Measurements from ENCODE around the gene BMAL2.

The BMAL2 gene, protein sequence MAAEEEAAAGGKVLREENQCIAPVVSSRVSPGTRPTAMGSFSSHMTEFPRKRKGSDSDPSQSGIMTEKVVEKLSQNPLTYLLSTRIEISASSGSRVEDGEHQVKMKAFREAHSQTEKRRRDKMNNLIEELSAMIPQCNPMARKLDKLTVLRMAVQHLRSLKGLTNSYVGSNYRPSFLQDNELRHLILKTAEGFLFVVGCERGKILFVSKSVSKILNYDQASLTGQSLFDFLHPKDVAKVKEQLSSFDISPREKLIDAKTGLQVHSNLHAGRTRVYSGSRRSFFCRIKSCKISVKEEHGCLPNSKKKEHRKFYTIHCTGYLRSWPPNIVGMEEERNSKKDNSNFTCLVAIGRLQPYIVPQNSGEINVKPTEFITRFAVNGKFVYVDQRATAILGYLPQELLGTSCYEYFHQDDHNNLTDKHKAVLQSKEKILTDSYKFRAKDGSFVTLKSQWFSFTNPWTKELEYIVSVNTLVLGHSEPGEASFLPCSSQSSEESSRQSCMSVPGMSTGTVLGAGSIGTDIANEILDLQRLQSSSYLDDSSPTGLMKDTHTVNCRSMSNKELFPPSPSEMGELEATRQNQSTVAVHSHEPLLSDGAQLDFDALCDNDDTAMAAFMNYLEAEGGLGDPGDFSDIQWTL

GRCh38 chr12:27332714-27333402, at the start of gene BMAL2:
Gene BMAL2 (plus strand): TSS chr12:27332836. CDS start chr12:27333073, 237 bp downstream.
- TF ChIP-seq YY1 (IDR thresholded peaks at IDR 0.05; ENCODE audit: low read depth) (peak; percentile 46; the same call in 1 of the 2 replicates), EP300 (IDR thresholded peaks at IDR 0.05; ENCODE audit: borderline replicate concordance) (peak; percentile 27; the same call in 1 of the 2 replicates), TEAD4 (IDR thresholded peaks at IDR 0.05) (no peak), NFIC (IDR thresholded peaks at IDR 0.05) (no peak), ZBTB7A (IDR thresholded peaks at IDR 0.05; ENCODE audit: low read depth) (peak; percentile 73; the same call in 1 of the 2 replicates)

DNA sequence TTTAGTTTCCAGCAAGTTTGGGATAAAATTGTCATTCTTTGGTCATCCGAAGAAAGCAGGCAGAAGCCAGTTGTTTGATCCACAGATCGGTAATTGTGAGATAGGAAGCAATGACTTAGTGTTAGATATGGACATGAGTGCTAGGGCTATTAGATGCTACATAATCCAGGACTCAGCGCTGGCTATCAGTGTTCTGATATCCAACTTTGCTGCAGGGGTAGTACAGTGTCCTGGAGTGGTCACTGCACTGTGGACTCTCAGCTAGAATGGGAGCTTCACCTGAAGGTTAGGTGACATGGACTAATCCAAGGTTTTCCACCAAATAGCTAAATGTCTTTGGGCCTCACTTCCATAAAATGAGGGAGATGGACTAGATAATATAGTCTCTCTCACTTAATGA, 48.6 kb upstream of the BMAL2 start:
- TF ChIP-seq MAX (IDR thresholded peaks at IDR 0.05) (no peak), TAF1 (IDR thresholded peaks at IDR 0.05; ENCODE audit: low read depth) (no peak), TEAD4 (IDR thresholded peaks at IDR 0.05) (no peak), NFIC (IDR thresholded peaks at IDR 0.05) (no peak), CEBPB (IDR thresholded peaks at IDR 0.05) (no peak), CREB1 (IDR thresholded peaks at IDR 0.05; ENCODE audit: low read depth) (no peak), TCF12 (IDR thresholded peaks at IDR 0.05; ENCODE audit: low read depth) (no peak)
- TF ChIP-seq, protein P1, sequence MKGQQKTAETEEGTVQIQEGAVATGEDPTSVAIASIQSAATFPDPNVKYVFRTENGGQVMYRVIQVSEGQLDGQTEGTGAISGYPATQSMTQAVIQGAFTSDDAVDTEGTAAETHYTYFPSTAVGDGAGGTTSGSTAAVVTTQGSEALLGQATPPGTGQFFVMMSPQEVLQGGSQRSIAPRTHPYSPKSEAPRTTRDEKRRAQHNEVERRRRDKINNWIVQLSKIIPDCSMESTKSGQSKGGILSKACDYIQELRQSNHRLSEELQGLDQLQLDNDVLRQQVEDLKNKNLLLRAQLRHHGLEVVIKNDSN (IDR thresholded peaks at IDR 0.05) = no peak

- TF ChIP-seq NFIC (IDR thresholded peaks at IDR 0.05) (no peak), RAD21 (IDR thresholded peaks at IDR 0.05; ENCODE audit: low read depth) (no peak), CREB1 (IDR thresholded peaks at IDR 0.05; ENCODE audit: low read depth) (no peak), ZBTB7A (IDR thresholded peaks at IDR 0.05; ENCODE audit: low read depth) (no peak), TCF12 (IDR thresholded peaks at IDR 0.05; ENCODE audit: low read depth) (no peak), TEAD4 (IDR thresholded peaks at IDR 0.05) (no peak), EGR1 (IDR thresholded peaks at IDR 0.05) (no peak), YY1 (IDR thresholded peaks at IDR 0.05; ENCODE audit: low read depth) (no peak), REST (IDR thresholded peaks at IDR 0.05; ENCODE audit: low read depth) (no peak), MAX (IDR thresholded peaks at IDR 0.05) (no peak), CEBPB (IDR thresholded peaks at IDR 0.05) (no peak), FOXM1 (IDR thresholded peaks at IDR 0.05; ENCODE audit: borderline replicate concordance, low read depth) (no peak), EP300 (IDR thresholded peaks at IDR 0.05; ENCODE audit: borderline replicate concordance) (no peak), TAF1 (IDR thresholded peaks at IDR 0.05; ENCODE audit: low read depth) (no peak)
- TF ChIP-seq, protein P1 (IDR thresholded peaks at IDR 0.05) = no peak
Measured at GRCh38 chr12:27284751-27285150, 47.9 kb upstream of the BMAL2 start.

GRCh38 chr12:27285403-27285802, 47.2 kb upstream of the BMAL2 start:
- no peak for TF ChIP-seq CREB1 (IDR thresholded peaks at IDR 0.05; ENCODE audit: low read depth)
- TF ChIP-seq EGR1 (IDR thresholded peaks at IDR 0.05) = no peak
- TF ChIP-seq NFIC (IDR thresholded peaks at IDR 0.05) = no peak
- TF ChIP-seq REST (IDR thresholded peaks at IDR 0.05; ENCODE audit: low read depth) = no peak
- TF ChIP-seq TCF12 (IDR thresholded peaks at IDR 0.05; ENCODE audit: low read depth) = no peak
- no peak for TF ChIP-seq TAF1 (IDR thresholded peaks at IDR 0.05; ENCODE audit: low read depth)
- TF ChIP-seq FOXM1 (IDR thresholded peaks at IDR 0.05; ENCODE audit: borderline replicate concordance, low read depth) = no peak
- no peak for TF ChIP-seq MAX (IDR thresholded peaks at IDR 0.05)
- TF ChIP-seq TEAD4 (IDR thresholded peaks at IDR 0.05) = no peak
- TF ChIP-seq, protein P1 (IDR thresholded peaks at IDR 0.05) = no peak

Data from Ishikawa (cell line).